HEK293 (cell line): Measurements from ENCODE around the gene PROSER2.

ENCODE experiments used
- CTCF ChIA-PET: fragments of 350-600 bp; formaldehyde crosslinking; extraction: SDS; loops from one replicate; lab custom pipeline; 2021; ENCODE audit warnings: antibody characterized with exemption; lab: Yijun Ruan, JAX
- POLR2A ChIA-PET: fragments of 300-600 bp; formaldehyde crosslinking; extraction: SDS; loops from one replicate; lab custom pipeline; 2020; ENCODE audit warnings: antibody characterized with exemption, inconsistent platforms; lab: Yijun Ruan, JAX
- H3K27ac ChIP-seq: fragments of 200-500 bp; sonication (Bioruptor generic); 2 replicates; pipeline ENCODE4 v1.5.1; 2014; ENCODE audit warnings: low read depth, low read length, control low read depth, inconsistent platforms; ENCODE audit errors: extremely low read depth
- H3K36me3 ChIP-seq, 2 experiments: fragments of 200-500 bp in 1 of 2; sonication (Bioruptor generic) in 1 of 2; 1 replicate in 1 of 2; 2 replicates in 1 of 2; pipeline ENCODE4 v1.5.1; 2014 to 2017; ENCODE audit warnings: inconsistent platforms in 2 of 2, low read length in 2 of 2; ENCODE audit not compliant: control insufficient read depth in 2 of 2, insufficient read depth in 1 of 2
- H3K4me1 ChIP-seq: fragments of 200-500 bp; sonication (Bioruptor generic); 2 replicates; pipeline ENCODE4 v1.5.1; 2014; ENCODE audit warnings: mild to moderate bottlenecking, low read length, inconsistent platforms; ENCODE audit not compliant: control insufficient read depth, insufficient read depth
- H3K4me3 ChIP-seq: 2 replicates; pipeline ENCODE4 v1.5.1; 2011; ENCODE audit warnings: low read depth, mild to moderate bottlenecking, control low read depth, low read length, moderate library complexity
- H3K9me3 ChIP-seq: fragments of 200-500 bp; sonication (Bioruptor generic); 2 replicates; pipeline ENCODE4 v1.5.1; 2014; ENCODE audit warnings: low read depth, low read length, inconsistent platforms; ENCODE audit not compliant: control insufficient read depth, insufficient read depth
- HOXA7 ChIP-seq: sonication (generic); formaldehyde crosslinking; IDR thresholded peaks from 2 replicates; pipeline ENCODE4 v1.8.1; 2022; ENCODE audit warnings: missing genetic modification reagents, borderline replicate concordance
- IKZF3 ChIP-seq: fragments of 450-650 bp; IDR thresholded peaks from 2 replicates; pipeline ENCODE4 v1.5.0; 2018; ENCODE audit warnings: missing biosample characterization, mild to moderate bottlenecking, missing genetic modification characterization, moderate library complexity
- SCRT1 ChIP-seq: fragments of 450-650 bp; formaldehyde crosslinking; IDR thresholded peaks from 2 replicates; pipeline ENCODE4 v1.5.1; 2016; ENCODE audit warnings: missing biosample characterization, missing genetic modification characterization, borderline replicate concordance
- SETDB1 ChIP-seq: IDR thresholded peaks from one replicate; pipeline ENCODE4 v1.6.1; 2017; ENCODE audit warnings: mild to moderate bottlenecking, low read length, moderate library complexity, mixed read lengths; ENCODE audit not compliant: insufficient read length
- SP3 ChIP-seq: fragments of 450-650 bp; formaldehyde crosslinking; IDR thresholded peaks from 2 replicates; pipeline ENCODE4 v1.5.1; 2016; ENCODE audit warnings: missing biosample characterization, missing genetic modification characterization
- ZBTB20 ChIP-seq: fragments of 450-650 bp; formaldehyde crosslinking; IDR thresholded peaks from 2 replicates; pipeline ENCODE4 v1.5.1; 2016; ENCODE audit warnings: missing biosample characterization, missing genetic modification characterization
- ZEB2 ChIP-seq: fragments of 450-650 bp; formaldehyde crosslinking; IDR thresholded peaks from 2 replicates; pipeline ENCODE4 v1.5.1; 2016; ENCODE audit warnings: missing biosample characterization, missing genetic modification characterization
- ZFP69B ChIP-seq: fragments of 450-650 bp; formaldehyde crosslinking; IDR thresholded peaks from 2 replicates; pipeline ENCODE4 v1.5.1; 2016; ENCODE audit warnings: missing biosample characterization, missing genetic modification characterization
- ZNF184 ChIP-seq: fragments of 450-650 bp; IDR thresholded peaks from 2 replicates; pipeline ENCODE4 v1.5.1; 2018; ENCODE audit warnings: missing biosample characterization, mild to moderate bottlenecking, missing genetic modification characterization
- ZNF248 ChIP-seq: fragments of 450-650 bp; formaldehyde crosslinking; IDR thresholded peaks from 2 replicates; pipeline ENCODE4 v1.5.1; 2017; ENCODE audit warnings: missing biosample characterization, missing genetic modification characterization
- ZNF292 ChIP-seq: fragments of 450-650 bp; formaldehyde crosslinking; IDR thresholded peaks from 2 replicates; pipeline ENCODE4 v1.5.1; 2016; ENCODE audit warnings: low read depth, missing biosample characterization, missing genetic modification characterization, borderline replicate concordance
- ZNF350 ChIP-seq: fragments of 450-650 bp; formaldehyde crosslinking; IDR thresholded peaks from 2 replicates; pipeline ENCODE4 v1.5.0; 2017; ENCODE audit warnings: missing biosample characterization, mild to moderate bottlenecking, missing genetic modification characterization
- ZNF37A ChIP-seq: fragments of 450-650 bp; IDR thresholded peaks from 2 replicates; pipeline ENCODE4 v1.5.1; 2018; ENCODE audit warnings: missing biosample characterization, missing genetic modification characterization
- ZNF530 ChIP-seq: fragments of 450-650 bp; formaldehyde crosslinking; IDR thresholded peaks from 2 replicates; pipeline ENCODE4 v1.5.1; 2016; ENCODE audit warnings: low read depth, missing biosample characterization, missing genetic modification characterization
- ZNF707 ChIP-seq: fragments of 450-650 bp; formaldehyde crosslinking; IDR thresholded peaks from 2 replicates; pipeline ENCODE4 v1.5.1; 2016; ENCODE audit warnings: missing biosample characterization, missing genetic modification characterization
- ZNF776 ChIP-seq: fragments of 450-650 bp; formaldehyde crosslinking; IDR thresholded peaks from 2 replicates; pipeline ENCODE4 v1.5.0; 2017; ENCODE audit warnings: missing biosample characterization, missing genetic modification characterization, borderline replicate concordance
- ZNF785 ChIP-seq: fragments of 450-650 bp; formaldehyde crosslinking; IDR thresholded peaks from 2 replicates; pipeline ENCODE4 v1.5.1; 2016; ENCODE audit warnings: missing biosample characterization, missing genetic modification characterization
- ZSCAN30 ChIP-seq: fragments of 450-650 bp; IDR thresholded peaks from 2 replicates; pipeline ENCODE4 v1.5.1; 2018; ENCODE audit warnings: missing biosample characterization, mild to moderate bottlenecking, missing genetic modification characterization, moderate library complexity
- TF ChIP-seq, protein P1 (sequence below): fragments of 450-650 bp; formaldehyde crosslinking; conservative IDR thresholded peaks from 2 replicates; pipeline ENCODE4 v1.5.1; 2016; ENCODE audit warnings: low read depth, missing biosample characterization, missing genetic modification characterization
- TF ChIP-seq, protein P2 (sequence below): fragments of 450-650 bp; IDR thresholded peaks from 2 replicates; pipeline ENCODE4 v1.5.1; 2018; ENCODE audit warnings: missing biosample characterization, mild to moderate bottlenecking, missing genetic modification characterization
- TF ChIP-seq, protein P3 (sequence below): fragments of 450-650 bp; formaldehyde crosslinking; IDR thresholded peaks from 2 replicates; pipeline ENCODE4 v1.5.1; 2016; ENCODE audit warnings: missing biosample characterization, missing genetic modification characterization
- TF ChIP-seq, protein P4 (sequence below): fragments of 450-650 bp; formaldehyde crosslinking; IDR thresholded peaks from 2 replicates; pipeline ENCODE4 v1.5.1; 2016; ENCODE audit warnings: missing biosample characterization, missing genetic modification characterization
- TF ChIP-seq, protein P5 (sequence below): fragments of 450-650 bp; formaldehyde crosslinking; IDR thresholded peaks from 2 replicates; pipeline ENCODE4 v1.5.1; 2016; ENCODE audit warnings: missing biosample characterization, missing genetic modification characterization

PROSER2 gene

DNA sequence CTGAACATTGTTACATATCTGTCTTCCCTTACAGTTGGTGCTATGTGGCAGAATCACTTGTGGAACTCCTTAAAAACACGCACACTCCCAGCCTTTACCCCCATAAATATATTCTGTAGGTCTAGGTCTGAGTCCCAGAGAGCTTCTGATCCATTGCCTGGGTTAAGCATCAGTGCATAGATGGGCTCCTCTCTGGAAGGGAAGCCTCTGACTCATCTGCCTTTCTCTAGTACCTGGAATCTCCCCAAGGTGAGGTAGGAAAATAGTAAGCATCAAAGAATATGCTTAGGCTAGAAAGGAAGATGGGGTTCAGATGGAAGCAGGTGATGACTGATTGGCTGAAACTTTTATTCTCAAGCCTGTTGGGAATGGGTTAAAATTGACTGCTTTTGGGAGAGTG is 26.1 kb downstream of the PROSER2 start (continued):
- TF ChIP-seq, protein P1, sequence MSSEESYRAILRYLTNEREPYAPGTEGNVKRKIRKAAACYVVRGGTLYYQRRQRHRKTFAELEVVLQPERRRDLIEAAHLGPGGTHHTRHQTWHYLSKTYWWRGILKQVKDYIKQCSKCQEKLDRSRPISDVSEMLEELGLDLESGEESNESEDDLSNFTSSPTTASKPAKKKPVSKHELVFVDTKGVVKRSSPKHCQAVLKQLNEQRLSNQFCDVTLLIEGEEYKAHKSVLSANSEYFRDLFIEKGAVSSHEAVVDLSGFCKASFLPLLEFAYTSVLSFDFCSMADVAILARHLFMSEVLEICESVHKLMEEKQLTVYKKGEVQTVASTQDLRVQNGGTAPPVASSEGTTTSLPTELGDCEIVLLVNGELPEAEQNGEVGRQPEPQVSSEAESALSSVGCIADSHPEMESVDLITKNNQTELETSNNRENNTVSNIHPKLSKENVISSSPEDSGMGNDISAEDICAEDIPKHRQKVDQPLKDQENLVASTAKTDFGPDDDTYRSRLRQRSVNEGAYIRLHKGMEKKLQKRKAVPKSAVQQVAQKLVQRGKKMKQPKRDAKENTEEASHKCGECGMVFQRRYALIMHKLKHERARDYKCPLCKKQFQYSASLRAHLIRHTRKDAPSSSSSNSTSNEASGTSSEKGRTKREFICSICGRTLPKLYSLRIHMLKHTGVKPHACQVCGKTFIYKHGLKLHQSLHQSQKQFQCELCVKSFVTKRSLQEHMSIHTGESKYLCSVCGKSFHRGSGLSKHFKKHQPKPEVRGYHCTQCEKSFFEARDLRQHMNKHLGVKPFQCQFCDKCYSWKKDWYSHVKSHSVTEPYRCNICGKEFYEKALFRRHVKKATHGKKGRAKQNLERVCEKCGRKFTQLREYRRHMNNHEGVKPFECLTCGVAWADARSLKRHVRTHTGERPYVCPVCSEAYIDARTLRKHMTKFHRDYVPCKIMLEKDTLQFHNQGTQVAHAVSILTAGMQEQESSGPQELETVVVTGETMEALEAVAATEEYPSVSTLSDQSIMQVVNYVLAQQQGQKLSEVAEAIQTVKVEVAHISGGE (tag by site-specific recombination), result no peak
- no peak for TF ChIP-seq ZNF785 (tag by site-specific recombination)
- TF ChIP-seq, protein P2, sequence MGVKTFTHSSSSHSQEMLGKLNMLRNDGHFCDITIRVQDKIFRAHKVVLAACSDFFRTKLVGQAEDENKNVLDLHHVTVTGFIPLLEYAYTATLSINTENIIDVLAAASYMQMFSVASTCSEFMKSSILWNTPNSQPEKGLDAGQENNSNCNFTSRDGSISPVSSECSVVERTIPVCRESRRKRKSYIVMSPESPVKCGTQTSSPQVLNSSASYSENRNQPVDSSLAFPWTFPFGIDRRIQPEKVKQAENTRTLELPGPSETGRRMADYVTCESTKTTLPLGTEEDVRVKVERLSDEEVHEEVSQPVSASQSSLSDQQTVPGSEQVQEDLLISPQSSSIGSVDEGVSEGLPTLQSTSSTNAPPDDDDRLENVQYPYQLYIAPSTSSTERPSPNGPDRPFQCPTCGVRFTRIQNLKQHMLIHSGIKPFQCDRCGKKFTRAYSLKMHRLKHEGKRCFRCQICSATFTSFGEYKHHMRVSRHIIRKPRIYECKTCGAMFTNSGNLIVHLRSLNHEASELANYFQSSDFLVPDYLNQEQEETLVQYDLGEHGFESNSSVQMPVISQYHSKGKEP (tag by site-specific recombination), result no peak
- TF ChIP-seq, protein P3, sequence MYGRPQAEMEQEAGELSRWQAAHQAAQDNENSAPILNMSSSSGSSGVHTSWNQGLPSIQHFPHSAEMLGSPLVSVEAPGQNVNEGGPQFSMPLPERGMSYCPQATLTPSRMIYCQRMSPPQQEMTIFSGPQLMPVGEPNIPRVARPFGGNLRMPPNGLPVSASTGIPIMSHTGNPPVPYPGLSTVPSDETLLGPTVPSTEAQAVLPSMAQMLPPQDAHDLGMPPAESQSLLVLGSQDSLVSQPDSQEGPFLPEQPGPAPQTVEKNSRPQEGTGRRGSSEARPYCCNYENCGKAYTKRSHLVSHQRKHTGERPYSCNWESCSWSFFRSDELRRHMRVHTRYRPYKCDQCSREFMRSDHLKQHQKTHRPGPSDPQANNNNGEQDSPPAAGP (tag by site-specific recombination), result no peak
- no peak for TF ChIP-seq ZNF530
- TF ChIP-seq, all 188 proteins: peak for 0

DNA sequence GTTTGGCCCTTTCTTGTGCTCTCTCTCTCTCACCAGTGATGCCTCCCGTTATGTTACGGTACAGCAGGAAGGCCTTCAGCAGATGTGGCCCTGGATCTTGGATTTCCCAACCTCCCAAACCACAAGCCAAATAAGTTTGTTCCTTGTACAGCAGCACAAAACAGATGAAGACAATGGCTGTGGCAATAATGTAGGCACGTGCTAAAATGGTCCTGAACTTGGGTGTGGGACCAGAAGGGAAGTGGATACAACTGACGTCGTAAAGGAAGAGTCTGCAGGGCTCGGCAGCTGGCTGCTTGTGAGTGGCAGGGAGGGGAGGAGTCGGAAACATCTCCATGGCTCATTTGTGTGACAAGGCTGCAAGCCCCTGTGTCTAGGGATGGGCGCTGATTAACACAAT is 26.8 kb downstream of the PROSER2 start:
- H3K4me1 ChIP-seq, result no peaks in the 10 kb centered on the region
- H3K36me3 ChIP-seq, result peaks cover 3 to 35% of the 10 kb centered on the region in 2 experiments; a peak in 2 of 3 replicates
- no peak overlapping the region for H3K27ac ChIP-seq
- no peaks in the 10 kb centered on the region for H3K9me3 ChIP-seq
- POLR2A ChIA-PET, result no interaction called here
- H3K4me3 ChIP-seq, result no peak overlapping the region
- TF ChIP-seq ZNF350 (no peak), SETDB1 (no peak), HOXA7 (CRISPR knock-in tag) (no peak), SCRT1 (tag by site-specific recombination) (no peak), ZNF776 (tag by site-specific recombination) (no peak), ZNF248 (no peak), SP3 (tag by site-specific recombination) (no peak), ZEB2 (tag by site-specific recombination) (no peak), ZNF37A (tag by site-specific recombination) (no peak), ZNF707 (tag by site-specific recombination) (no peak), ZNF184 (tag by site-specific recombination) (no peak), ZSCAN30 (tag by site-specific recombination) (no peak), ZBTB20 (tag by site-specific recombination) (no peak), ZNF292 (tag by site-specific recombination) (no peak), IKZF3 (tag by site-specific recombination) (no peak), ZFP69B (tag by site-specific recombination) (no peak)
- TF ChIP-seq, protein P4, sequence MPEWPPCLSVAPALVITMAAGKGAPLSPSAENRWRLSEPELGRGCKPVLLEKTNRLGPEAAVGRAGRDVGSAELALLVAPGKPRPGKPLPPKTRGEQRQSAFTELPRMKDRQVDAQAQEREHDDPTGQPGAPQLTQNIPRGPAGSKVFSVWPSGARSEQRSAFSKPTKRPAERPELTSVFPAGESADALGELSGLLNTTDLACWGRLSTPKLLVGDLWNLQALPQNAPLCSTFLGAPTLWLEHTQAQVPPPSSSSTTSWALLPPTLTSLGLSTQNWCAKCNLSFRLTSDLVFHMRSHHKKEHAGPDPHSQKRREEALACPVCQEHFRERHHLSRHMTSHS (tag by site-specific recombination), result no peak
- TF ChIP-seq, protein P5, sequence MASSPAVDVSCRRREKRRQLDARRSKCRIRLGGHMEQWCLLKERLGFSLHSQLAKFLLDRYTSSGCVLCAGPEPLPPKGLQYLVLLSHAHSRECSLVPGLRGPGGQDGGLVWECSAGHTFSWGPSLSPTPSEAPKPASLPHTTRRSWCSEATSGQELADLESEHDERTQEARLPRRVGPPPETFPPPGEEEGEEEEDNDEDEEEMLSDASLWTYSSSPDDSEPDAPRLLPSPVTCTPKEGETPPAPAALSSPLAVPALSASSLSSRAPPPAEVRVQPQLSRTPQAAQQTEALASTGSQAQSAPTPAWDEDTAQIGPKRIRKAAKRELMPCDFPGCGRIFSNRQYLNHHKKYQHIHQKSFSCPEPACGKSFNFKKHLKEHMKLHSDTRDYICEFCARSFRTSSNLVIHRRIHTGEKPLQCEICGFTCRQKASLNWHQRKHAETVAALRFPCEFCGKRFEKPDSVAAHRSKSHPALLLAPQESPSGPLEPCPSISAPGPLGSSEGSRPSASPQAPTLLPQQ (tag by site-specific recombination), result no peak
- TF ChIP-seq, protein P3 (tag by site-specific recombination), result no peak
- CTCF ChIA-PET, result no interaction called here
